ENCODE results near the gene TRIM26.
"Not testable (repeated sequence)": the region's sequence is repeated elsewhere in the genome, so short reads cannot be mapped to it uniquely, and the experiment has no call there.

TRIM26 gene

DNA sequence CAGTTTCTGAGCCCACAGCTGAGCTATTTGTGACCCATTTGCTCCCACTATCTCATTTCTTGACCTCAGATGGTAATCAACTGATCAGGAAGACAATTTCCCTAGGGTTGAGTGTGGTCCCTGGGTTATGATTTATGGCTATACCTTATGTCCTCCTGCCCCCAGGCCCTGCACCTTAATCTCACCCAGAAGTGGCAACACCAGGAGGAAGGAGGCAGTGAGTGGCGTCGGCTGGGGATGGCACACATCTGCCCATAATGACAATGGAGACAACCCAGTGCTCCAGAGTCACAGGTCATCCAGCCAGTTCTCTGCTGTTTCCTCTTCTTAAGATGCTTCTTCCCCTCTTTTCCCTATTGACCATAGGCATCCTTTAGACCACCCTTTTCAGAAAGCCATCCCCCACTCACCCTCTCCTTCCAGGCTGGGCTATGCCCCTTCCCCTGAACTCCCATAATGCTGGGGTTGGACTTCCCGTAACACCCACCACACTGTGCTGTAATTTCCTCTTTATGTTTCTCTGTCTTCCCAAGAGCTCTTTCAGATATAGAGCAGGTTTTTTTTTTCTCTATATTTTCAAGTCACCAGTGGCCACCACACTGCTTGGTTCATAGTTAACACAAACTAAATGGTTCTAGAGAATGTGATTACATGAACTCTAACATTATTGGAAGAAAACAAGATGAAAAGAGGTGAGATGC is 60.1 kb downstream of the TRIM26 start:
- DNase-seq = no peak

DNA sequence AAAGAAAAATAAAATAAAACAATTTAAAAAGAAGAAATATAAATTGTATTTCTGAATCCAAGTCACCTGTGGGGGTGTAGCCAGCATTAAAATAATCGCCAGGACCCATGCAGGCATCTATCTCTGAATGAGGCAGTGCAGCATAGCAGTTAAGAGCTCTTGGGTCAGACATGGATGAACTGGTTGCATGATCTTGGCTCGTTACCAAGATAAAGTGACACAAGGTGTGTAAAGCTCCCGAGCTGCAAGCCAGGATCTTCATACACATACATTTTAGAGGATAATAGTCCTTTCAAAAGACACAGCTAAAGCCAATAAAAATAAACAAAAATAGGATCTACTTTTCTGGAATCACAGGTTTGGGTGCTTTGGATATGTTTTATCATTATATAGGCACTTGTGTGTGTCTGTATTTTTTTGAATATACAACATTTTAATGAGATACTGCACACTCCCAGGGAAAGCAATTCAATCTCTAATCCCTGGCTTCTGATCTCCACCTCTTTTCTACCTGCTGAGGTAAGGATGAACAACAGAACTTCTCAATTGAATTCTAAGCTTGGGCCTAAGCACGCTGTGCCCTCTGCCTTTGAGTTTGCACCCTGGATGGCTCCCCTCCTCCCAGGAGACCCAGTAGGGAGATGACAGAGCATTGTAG is 61.1 kb downstream of the TRIM26 start:
- DNase-seq = no peak

DNA sequence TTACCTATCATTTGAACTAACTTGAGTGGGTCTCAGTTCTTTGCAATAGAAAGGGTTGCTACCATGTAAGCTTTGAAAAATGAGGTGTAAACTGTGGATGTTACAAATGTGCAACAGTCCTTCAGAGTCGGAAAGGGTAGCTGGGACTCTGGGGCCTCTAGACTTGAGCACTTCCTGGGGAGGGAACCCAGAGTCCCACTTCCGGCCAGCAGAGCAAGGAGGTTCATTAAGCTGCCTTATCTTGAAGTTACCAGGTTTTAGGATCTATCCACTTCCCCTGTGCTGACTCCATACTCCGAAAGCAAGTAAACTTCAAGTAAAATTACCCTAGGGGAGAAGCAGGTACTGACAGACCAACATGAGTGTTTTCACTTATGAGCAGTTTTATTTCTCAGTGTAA is 61.6 kb downstream of the TRIM26 start:
- DNase-seq = no peak

DNA sequence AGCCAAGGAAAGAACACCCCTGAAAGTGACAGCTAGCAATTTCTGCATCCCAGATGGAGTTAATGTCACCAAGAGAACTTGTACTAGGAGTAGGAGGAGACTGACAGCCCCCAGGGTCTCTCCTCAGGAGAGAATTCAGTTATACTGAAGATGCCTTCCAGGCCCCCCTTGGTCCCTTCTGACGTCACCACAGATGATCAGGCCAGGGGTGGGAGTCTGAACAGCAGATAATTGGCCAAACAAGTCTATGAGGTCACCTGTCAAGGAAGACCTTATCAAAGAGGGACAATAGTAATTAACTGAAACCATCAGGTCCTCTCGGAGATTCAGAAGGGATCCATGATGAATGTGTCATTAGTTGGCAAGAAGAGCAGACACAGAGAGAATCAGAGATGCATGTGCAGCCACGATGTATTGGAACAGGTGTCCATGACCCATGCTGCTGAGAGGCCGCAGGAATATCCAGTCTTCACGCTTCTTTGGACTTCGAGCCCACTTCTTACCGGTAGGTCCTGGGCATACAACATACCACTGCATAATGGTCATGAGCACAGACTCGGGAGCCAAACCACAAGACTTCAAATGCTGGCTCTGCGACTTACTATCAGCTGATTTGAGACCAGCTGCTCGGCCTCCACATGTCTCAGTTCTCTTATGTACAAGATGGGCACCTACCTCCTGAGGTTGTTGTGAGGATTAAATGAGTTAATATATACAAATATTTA is 62.4 kb downstream of the TRIM26 start:
- no peak for DNase-seq

DNA sequence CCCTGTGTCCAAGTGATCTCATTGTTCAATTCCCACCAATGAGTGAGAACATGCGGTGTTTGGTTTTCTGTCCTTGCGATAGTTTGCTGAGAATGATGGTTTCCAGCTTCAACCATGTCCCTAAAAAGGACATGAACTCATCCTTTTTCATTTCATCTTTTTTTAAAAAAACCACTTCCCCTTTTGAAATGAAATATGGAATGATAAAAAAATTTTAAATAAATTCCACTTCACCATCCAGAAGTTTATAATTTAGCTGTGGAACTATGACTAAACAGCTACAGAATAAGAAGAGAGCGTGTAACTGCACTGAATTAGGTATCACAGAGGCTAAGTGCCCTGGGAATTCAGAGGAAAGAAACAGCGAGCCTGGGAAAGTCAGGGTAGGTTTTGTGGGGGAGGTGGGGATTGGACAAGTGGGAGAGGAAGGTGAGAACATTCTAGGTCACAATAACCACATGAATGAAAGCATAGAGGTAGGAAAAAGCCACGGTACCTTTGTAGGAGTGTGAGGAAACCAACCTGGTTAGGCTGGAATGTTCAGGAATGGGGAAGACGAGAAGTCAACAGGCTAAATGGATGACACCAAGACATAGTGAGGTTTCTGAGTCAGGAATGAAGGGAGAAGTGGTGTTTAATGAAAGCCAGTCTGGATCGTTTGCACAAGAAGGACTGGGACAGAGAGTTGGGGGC is 63.2 kb downstream of the TRIM26 start:
- no peak for DNase-seq

DNA sequence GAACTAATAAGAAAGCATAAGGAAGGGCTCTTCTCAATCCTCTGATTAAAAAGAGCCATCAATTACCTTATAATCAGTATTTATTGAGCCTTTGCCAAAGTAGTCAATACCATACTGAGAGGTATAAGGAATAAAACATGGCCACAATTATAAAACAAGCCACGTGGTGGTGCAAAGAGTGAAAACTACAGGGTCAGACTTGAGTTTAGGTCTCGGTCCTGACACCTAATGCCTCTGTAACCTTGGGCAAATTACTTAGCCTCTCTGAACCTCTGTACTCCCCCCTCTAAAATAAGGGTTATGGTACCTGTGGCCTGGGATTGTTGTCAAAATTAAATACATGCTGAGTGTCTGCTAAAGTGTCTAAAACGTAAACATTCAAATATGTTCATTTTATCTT is 64.0 kb downstream of the TRIM26 start:
- DNase-seq = no peak

DNA sequence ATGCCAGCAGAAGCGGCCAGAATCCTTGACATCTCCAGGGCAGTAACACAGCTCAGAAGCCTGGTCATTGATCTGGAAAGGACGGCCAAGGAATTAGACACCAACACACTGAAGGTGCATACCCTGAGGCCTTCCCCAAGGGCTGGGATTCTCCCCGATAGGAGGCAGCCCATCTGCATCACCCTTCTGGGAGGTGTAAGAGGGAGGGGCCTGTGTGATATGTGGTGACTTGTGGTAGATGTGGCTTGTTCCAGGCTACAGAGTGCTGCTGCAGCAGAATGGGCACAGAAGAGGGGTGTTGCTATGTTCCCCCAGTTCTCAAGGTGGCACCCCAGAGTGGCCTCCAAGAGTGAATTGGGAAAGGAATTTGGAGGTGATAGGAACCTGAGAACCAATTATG is 66.1 kb downstream of the TRIM26 start:
- no peak for DNase-seq

DNA sequence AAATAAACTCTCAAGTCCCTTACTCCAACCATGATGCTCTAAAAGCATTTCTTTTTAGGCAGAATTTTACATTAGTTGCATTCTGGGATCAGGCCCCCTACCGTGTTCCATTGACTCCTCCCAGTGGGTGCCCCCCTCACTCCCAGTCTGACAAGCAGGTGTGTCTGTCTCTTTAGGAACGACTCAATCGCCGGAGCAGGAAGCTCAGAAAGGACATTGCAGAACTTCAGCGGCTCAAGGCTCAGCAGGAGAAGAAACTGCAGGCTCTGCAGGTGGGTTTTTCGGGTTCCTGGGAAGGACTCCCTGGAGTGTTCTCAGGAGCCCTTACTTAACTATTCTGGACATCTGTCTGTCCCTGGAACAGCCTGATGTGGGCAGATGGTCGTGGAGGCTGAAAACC is 67.4 kb downstream of the TRIM26 start:
- DNase-seq = no peak

DNA sequence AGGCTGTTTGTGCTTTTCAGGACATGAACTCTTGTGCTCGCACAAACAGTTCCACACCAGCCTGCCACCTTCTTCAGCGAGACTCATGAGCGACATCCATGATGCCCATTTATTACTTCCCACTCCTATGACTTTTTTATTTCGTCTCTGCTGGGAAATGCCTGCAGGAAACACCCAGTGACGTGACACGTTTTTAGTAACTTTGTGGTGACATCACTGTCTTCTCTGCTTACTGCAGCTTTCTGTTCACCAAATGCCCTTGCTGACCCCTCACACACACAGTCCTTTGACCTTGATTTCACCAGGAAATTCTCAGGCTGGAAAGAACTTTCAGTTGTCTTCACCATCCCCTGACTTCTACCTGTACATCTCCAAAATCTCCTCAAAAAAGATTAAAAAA is 68.4 kb downstream of the TRIM26 start:
- no peak for DNase-seq

DNA sequence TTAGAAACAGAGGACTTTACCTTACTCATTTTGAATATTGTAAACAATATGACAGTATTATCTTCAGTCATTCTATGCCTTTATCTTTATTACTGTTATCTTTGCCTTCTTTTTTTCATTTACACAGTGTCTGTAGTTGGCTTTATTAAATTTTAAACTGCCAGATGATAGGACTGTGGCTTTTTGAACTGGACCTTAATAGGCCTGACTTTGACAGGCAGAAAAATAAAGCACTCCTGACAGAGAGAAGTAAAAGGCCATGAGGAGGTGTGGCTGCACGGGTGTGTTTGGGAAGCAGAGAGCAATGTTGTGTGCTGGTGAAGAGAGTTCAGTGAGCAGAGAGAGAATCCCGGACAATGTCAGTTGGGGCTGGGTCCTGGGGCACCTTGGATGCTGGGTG is 69.4 kb downstream of the TRIM26 start:
- DNase-seq = no peak

DNA sequence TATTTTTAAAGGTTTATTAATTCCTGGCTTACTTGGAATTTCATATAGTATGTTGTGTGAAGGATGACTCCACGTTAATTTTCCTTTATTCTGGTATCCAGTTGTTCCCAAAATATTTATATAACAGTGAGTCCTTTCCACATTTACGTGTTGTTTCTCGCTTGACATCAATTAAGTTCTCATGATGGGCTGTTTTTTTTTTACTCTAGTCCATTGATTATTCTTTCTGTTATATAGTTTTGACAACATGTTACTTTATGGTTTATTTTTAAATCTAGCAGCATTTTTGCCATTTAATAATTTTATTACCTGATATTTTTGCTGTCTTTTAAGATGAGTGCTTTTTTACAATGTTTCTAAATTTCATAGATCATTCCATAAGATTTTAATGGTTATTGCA is 70.5 kb downstream of the TRIM26 start:
- DNase-seq = no peak

DNA sequence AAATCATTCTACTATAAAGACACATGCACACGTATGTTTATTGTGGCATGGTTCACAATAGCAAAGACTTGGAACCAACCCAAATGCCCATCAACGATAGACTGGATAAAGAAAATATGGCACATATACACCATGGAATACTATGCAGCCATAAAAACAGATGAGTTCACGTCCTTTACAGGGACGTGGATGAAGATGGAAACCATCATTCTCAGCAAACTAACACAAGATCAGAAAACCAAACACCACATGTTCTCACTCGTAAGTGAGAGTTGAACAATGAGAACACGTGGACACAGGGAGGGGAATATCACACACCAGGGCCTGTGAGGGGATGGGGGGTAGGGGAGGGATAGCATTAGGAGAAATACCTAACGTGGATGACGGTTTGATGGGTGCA is 73.0 kb downstream of the TRIM26 start:
- not testable (repeated sequence) for DNase-seq

DNA sequence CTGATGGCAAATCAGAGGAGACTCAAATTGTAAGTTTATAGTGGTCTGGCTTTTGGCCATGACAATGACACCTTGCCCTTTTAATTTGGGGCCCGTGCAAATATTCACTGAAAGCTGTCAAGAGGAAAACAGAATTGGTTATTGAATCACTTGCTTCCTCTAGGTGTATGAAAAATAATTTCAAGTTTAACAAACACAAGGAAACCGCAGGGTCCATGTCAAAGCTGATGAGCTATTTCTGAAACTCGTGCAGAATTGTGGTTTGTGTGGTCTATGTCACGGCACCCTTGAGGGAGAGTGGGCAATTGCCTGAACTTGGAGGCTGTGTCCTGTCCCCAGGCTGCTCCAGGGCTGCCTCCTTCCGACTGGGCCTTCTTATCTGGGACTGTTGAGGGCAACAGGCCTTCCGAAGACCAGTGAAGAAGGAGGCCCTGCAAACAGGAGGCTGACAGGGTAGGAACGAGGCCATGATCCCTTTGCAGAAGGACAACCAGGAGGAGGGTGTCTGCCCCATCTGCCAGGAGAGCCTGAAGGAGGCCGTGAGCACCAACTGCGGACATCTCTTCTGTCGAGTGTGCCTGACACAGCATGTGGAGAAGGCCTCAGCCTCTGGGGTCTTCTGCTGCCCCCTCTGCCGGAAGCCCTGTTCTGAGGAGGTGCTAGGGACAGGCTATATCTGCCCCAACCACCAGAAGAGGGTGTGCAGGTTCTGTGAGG is 76.5 kb downstream of the TRIM26 start:
- DNase-seq = no peak

DNA sequence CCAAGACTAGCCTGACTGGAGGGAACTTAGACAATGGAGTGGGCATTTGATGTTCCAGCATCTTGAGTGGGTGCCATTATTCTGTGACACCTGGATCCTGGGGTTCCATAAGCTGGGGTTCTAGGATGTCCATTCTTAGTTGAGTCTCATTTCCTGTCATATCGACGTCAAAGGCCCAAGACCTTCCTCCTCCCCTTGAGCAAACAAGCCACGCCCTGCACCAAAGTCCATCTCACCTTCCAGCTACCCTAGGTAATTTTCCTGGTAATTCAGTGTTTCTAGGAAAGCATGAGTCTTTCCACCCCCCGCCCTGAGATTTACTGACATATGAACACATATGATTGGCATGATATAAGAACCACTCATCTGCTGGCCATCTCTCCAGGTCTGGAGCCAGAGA is 77.4 kb downstream of the TRIM26 start, which contains the start of gene TRIM40:
Gene TRIM40 (plus strand): TSS at position 384 of the 400 bp plus-strand sequence. CDS start 897 bp downstream, outside the sequence.
- no peak for DNase-seq

DNA sequence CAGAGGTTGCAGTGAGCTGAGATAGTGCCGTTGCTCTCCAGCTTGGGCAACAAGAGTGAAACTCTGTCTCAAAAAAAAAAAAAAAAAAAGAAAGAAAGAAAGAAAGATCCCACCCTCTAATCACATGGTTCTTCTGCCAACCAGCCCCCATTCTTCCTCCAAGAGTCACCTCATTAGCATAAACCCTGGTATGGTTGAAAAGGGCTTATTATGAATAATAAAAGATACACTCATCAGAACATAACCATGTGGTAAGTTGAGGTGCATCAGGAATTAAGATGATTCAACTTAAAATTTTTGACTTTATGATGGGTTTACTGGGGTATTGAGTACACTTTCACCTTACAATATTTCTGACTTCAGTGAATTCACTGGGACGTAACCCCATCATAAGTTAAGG is 78.1 kb downstream of the TRIM26 start:
- no peak for DNase-seq

Data from stimulated activated CD8-positive, alpha-beta memory T cell treated with anti-CD3 and anti-CD28 coated beads, Interleukin-4, amount 100 ng/mL, for 48 hours (primary cell).